Ishikawa (cell line): Measurements from ENCODE around the gene ZBTB5.

ENCODE experiments used
- CEBPB ChIP-seq: IDR thresholded peaks from 2 replicates; pipeline ENCODE4 v1.6.1; 2012
- CREB1 ChIP-seq: IDR thresholded peaks from 2 replicates; pipeline ENCODE4 v1.6.1; 2012; ENCODE audit warnings: low read depth
- EGR1 ChIP-seq: IDR thresholded peaks from 2 replicates; pipeline ENCODE4 v1.6.1; 2012
- EP300 ChIP-seq: IDR thresholded peaks from 2 replicates; pipeline ENCODE4 v1.6.1; 2012; ENCODE audit warnings: borderline replicate concordance
- FOXM1 ChIP-seq: IDR thresholded peaks from 2 replicates; pipeline ENCODE4 v1.6.1; 2012; ENCODE audit warnings: low read depth, borderline replicate concordance
- NFIC ChIP-seq: IDR thresholded peaks from 2 replicates; pipeline ENCODE4 v1.6.1; 2012
- RAD21 ChIP-seq: IDR thresholded peaks from 2 replicates; pipeline ENCODE4 v1.6.1; 2012; ENCODE audit warnings: low read depth
- TAF1 ChIP-seq: IDR thresholded peaks from 2 replicates; pipeline ENCODE4 v1.6.1; 2012; ENCODE audit warnings: low read depth, mild to moderate bottlenecking
- TCF12 ChIP-seq: IDR thresholded peaks from 2 replicates; pipeline ENCODE4 v1.6.1; 2012; ENCODE audit warnings: low read depth
- TEAD4 ChIP-seq: IDR thresholded peaks from 2 replicates; pipeline ENCODE4 v1.6.1; 2012
- USF1 ChIP-seq: IDR thresholded peaks from 2 replicates; pipeline ENCODE4 v1.6.1; 2012
- YY1 ChIP-seq: IDR thresholded peaks from 2 replicates; pipeline ENCODE4 v1.6.1; 2012; ENCODE audit warnings: low read depth
- ZBTB7A ChIP-seq: IDR thresholded peaks from 2 replicates; pipeline ENCODE4 v1.6.1; 2012; ENCODE audit warnings: low read depth
- TF ChIP-seq, protein P1 (sequence below): IDR thresholded peaks from 2 replicates; pipeline ENCODE4 v1.6.1; 2012
- TF ChIP-seq, protein P2 (sequence below): IDR thresholded peaks from 2 replicates; pipeline ENCODE4 v1.6.1; 2012; ENCODE audit warnings: low read depth, mild to moderate bottlenecking

ZBTB5 gene

DNA sequence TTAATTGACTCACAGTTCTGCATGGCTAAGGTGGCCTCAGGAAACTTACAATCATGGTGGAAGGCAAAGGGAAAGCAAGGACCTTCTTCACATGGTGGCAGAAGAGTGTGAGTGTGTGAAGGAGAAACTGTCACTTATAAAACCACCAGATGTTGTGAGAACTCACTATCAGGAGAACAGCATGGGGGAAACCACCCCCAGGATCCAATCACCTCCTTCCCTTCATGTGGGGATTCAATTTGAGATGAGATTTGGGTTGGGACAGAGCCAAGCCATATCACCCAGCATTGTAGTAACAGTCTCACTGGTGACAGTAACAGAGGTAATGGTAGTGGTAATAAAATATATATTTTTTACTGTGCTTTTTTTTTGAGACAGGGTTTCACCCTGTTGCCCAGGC, 18.1 kb downstream of the ZBTB5 start:
- TF ChIP-seq FOXM1: no peak
- TF ChIP-seq TEAD4: no peak
- TF ChIP-seq TAF1: no peak
- TF ChIP-seq NFIC: no peak
- TF ChIP-seq, protein P1, sequence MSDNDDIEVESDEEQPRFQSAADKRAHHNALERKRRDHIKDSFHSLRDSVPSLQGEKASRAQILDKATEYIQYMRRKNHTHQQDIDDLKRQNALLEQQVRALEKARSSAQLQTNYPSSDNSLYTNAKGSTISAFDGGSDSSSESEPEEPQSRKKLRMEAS: no peak
- no peak for TF ChIP-seq CEBPB
- no peak for TF ChIP-seq YY1
- TF ChIP-seq EGR1: no peak

DNA sequence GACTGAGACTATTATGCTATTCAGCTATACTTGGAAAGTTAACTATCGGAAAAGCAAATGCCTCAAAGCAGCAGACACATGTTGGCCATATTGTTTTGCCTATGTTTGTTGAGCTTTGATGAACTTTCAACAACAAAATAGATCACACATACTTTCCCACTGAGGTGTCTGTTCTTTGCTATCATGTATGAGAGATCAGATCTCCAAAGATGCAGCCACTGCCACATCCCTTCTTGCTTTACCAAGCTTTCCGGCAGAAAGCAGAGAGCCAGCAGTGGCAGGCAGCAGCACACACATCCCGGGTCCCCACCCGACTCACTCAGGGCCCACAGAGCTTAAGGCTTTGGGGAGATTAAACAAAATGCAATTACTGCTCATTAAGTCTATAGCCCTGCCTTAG, 18.8 kb downstream of the ZBTB5 start:
- no peak for TF ChIP-seq CREB1
- no peak for TF ChIP-seq TAF1
- no peak for TF ChIP-seq RAD21
- TF ChIP-seq, protein P1: no peak
- TF ChIP-seq FOXM1: no peak
- no peak for TF ChIP-seq ZBTB7A
- TF ChIP-seq NFIC: no peak
- no peak for TF ChIP-seq EGR1
- no peak for TF ChIP-seq TEAD4
- no peak for TF ChIP-seq USF1
- TF ChIP-seq, protein P2, sequence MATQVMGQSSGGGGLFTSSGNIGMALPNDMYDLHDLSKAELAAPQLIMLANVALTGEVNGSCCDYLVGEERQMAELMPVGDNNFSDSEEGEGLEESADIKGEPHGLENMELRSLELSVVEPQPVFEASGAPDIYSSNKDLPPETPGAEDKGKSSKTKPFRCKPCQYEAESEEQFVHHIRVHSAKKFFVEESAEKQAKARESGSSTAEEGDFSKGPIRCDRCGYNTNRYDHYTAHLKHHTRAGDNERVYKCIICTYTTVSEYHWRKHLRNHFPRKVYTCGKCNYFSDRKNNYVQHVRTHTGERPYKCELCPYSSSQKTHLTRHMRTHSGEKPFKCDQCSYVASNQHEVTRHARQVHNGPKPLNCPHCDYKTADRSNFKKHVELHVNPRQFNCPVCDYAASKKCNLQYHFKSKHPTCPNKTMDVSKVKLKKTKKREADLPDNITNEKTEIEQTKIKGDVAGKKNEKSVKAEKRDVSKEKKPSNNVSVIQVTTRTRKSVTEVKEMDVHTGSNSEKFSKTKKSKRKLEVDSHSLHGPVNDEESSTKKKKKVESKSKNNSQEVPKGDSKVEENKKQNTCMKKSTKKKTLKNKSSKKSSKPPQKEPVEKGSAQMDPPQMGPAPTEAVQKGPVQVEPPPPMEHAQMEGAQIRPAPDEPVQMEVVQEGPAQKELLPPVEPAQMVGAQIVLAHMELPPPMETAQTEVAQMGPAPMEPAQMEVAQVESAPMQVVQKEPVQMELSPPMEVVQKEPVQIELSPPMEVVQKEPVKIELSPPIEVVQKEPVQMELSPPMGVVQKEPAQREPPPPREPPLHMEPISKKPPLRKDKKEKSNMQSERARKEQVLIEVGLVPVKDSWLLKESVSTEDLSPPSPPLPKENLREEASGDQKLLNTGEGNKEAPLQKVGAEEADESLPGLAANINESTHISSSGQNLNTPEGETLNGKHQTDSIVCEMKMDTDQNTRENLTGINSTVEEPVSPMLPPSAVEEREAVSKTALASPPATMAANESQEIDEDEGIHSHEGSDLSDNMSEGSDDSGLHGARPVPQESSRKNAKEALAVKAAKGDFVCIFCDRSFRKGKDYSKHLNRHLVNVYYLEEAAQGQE: no peak
- no peak for TF ChIP-seq TCF12
- no peak for TF ChIP-seq EP300
- TF ChIP-seq YY1: no peak
- no peak for TF ChIP-seq CEBPB

DNA sequence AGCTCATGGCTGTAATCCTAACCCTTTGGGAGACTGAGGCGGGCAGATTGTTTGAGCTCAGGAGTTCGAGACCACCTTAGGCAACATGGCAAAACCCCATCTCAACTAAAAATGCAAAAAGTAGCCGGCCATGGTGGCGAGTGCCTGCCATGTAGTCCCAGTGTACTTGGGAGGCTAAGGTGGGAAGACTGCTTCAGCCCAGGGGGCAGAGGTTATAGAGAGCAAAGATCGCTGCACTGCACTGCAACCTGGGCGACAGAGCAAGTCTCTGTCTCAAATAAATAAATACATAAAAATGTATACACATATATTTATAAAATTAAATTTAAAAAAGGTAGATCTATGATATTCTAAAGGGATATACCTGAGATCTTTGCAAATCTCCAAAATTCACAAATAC, 19.4 kb downstream of the ZBTB5 start:
- no peak for TF ChIP-seq TCF12
- no peak for TF ChIP-seq TEAD4
- no peak for TF ChIP-seq CEBPB
- no peak for TF ChIP-seq CREB1
- TF ChIP-seq TAF1: no peak
- no peak for TF ChIP-seq ZBTB7A
- no peak for TF ChIP-seq EP300
- TF ChIP-seq NFIC: no peak
- no peak for TF ChIP-seq FOXM1
- TF ChIP-seq, protein P1: no peak
- TF ChIP-seq, protein P2: no peak
- no peak for TF ChIP-seq YY1
- no peak for TF ChIP-seq USF1
- no peak for TF ChIP-seq RAD21
- no peak for TF ChIP-seq EGR1

DNA sequence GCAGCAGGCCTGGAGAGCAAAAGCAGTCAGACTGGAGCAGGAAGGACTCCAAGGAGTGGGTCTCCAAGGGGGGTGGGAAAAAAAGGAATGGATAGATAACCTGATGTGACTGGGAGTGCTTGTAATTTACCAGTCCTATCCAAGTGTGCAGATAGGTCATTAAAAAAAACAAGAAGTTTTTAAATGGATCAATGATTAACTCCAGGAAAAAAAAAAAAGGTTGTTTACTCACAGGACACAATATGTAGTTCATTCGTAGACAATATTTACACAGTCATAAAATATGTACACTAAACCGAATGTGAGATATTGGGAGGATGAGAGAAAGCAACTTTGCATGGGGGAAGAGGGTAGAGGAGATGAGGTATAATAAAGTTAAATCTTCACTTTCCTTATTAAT, 20.4 kb downstream of the ZBTB5 start:
- TF ChIP-seq YY1: no peak
- no peak for TF ChIP-seq NFIC
- TF ChIP-seq TAF1: no peak
- TF ChIP-seq RAD21: no peak
- no peak for TF ChIP-seq CEBPB
- TF ChIP-seq, protein P1: no peak
- no peak for TF ChIP-seq ZBTB7A

DNA sequence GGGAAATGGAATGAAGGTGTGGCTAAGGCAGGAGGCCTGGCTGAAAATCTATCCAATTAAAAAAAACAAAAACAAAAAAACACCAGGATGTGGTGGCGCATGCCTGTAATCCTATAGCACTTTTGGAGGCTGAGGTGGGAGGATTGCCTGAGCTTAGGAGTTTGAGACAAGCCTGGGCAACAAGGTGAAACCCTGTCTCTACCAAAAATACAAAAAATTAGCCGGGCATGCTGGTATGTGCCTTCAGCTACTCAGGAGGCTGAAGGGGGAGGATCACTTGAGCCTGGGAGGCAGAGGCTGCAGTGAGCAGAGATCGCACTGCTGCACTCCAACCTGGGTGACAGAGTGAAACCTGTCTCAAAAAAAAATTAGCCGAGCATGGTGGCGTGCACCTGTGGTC, 21.7 kb downstream of the ZBTB5 start:
- TF ChIP-seq TAF1 (no peak), CREB1 (no peak), CEBPB (no peak), RAD21 (no peak), USF1 (no peak), TCF12 (no peak), FOXM1 (no peak), NFIC (no peak), YY1 (no peak), TEAD4 (no peak), EP300 (no peak)

DNA sequence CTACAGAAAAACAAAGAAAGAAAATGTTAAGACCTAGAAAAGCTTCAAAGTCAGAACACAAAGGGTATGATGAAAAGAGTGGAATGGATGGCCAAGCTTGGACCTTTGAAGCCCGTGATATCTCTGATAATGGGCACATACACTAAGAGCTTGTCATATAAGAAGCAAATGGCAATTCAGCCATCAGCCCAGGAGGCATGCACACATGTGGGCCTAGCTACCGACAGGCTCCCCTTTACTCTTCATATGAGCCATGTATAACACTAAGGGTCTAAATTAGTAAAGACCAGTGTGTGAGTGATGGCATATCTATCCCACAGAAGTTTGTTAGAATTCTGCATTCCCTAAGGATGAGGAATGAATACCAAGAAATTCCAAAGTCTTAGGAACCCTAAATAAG, 22.7 kb downstream of the ZBTB5 start:
- TF ChIP-seq CEBPB: no peak
